ENCODE results near the gene DCTPP1.
"Not testable (repeated sequence)": the region's sequence is repeated elsewhere in the genome, so short reads cannot be mapped to it uniquely, and the experiment has no call there.

Gene DCTPP1

GRCh38 chr16:30429678-30430427 lies at the start of gene DCTPP1:
TSS of gene DCTPP1 (minus strand) at chr16:30430030. CDS start at chr16:30429980, 50 bp downstream.
- DNase-seq: peak; percentile 100

GRCh38 chr16:30478766-30479478 lies 49.1 kb upstream of the DCTPP1 start:
- no peak for DNase-seq

GRCh38 chr16:30477773-30478172 lies 47.9 kb upstream of the DCTPP1 start:
- DNase-seq: not testable (repeated sequence)

- no peak for DNase-seq
These were observed 47.2 kb upstream of the DCTPP1 start for GRCh38 chr16:30476991-30477390.

GRCh38 chr16:30474684-30475083 lies 44.9 kb upstream of the DCTPP1 start:
- DNase-seq: no peak

- DNase-seq: no peak
These were observed 44.2 kb upstream of the DCTPP1 start for GRCh38 chr16:30474074-30474452.

GRCh38 chr16:30473231-30474073 lies 43.6 kb upstream of the DCTPP1 start:
- no peak for DNase-seq

GRCh38 chr16:30472328-30472942 lies 42.6 kb upstream of the DCTPP1 start, which contains the start of gene ITGAL:
TSS of gene ITGAL (plus strand) at chr16:30472742. CDS start at chr16:30472838, 96 bp downstream.
- DNase-seq: no peak

GRCh38 chr16:30470632-30470995 lies 40.8 kb upstream of the DCTPP1 start:
- DNase-seq: no peak

- DNase-seq: no peak
These were observed 40.3 kb upstream of the DCTPP1 start for GRCh38 chr16:30470170-30470512.

- DNase-seq: no peak
These were observed 34.2 kb upstream of the DCTPP1 start for GRCh38 chr16:30464078-30464477.

GRCh38 chr16:30461426-30461825 lies 31.6 kb upstream of the DCTPP1 start:
- DNase-seq: not testable (repeated sequence)

- DNase-seq: no peak
These were observed 29.6 kb upstream of the DCTPP1 start for GRCh38 chr16:30459456-30459855.

GRCh38 chr16:30458561-30459394 lies 28.9 kb upstream of the DCTPP1 start:
- no peak for DNase-seq

GRCh38 chr16:30457743-30458560 lies 28.1 kb upstream of the DCTPP1 start:
- no peak for DNase-seq

- DNase-seq: no peak
These were observed 27.4 kb upstream of the DCTPP1 start for GRCh38 chr16:30457256-30457655.

- no peak for DNase-seq
These were observed 26.5 kb upstream of the DCTPP1 start for GRCh38 chr16:30456302-30456701.

- not testable (repeated sequence) for DNase-seq
These were observed 23.1 kb upstream of the DCTPP1 start for GRCh38 chr16:30452709-30453580.

- no peak for DNase-seq
These were observed 19.2 kb upstream of the DCTPP1 start for GRCh38 chr16:30449116-30449435.

GRCh38 chr16:30447512-30448226 lies 17.8 kb upstream of the DCTPP1 start:
- DNase-seq: no peak

Data from DMS53 (cell line).